COR-L47 (cell line): ENCODE measurements around the gene ZNF816.
"Not testable (repeated sequence)": the region's sequence is repeated elsewhere in the genome, so short reads cannot be mapped to it uniquely, and the experiment has no call there.

Source experiments
- DNase-seq: peaks from one replicate; lab custom pipeline; 2025; lab: John Stamatoyannopoulos, UW

ZNF816 gene

GRCh38 chr19:52924641-52925040 is 38.0 kb downstream of the ZNF816 start:
- DNase-seq: not testable (repeated sequence)

GRCh38 chr19:52923778-52924593 is 38.7 kb downstream of the ZNF816 start:
- no peak for DNase-seq

GRCh38 chr19:52922841-52923777 is 39.6 kb downstream of the ZNF816 start, which contains the start of gene ZNF888:
TSS of gene ZNF888 (minus strand) at chr19:52923428. CDS start at chr19:52917873, 5,555 bp downstream.
- DNase-seq: peak; percentile 57

GRCh38 chr19:52917531-52917930 is 45.1 kb downstream of the ZNF816 start:
- DNase-seq: no peak

- DNase-seq: no peak
Measured at GRCh38 chr19:52910648-52911047, 52.0 kb downstream of the ZNF816 start.

- DNase-seq: not testable (repeated sequence)
Measured at GRCh38 chr19:52904052-52904780, 58.5 kb downstream of the ZNF816 start.

- DNase-seq: no peak
Measured at GRCh38 chr19:52901842-52902241, 60.8 kb downstream of the ZNF816 start.
